Right kidney (tissue), 1 donor: ENCODE measurements around the gene UGT3A1.
"Not testable (repeated sequence)": the region's sequence is repeated elsewhere in the genome, so short reads cannot be mapped to it uniquely, and the experiment has no call there.

Experiments
- DNase-seq: peaks from one replicate; pipeline ENCODE4 v3.0.0-alpha.2; 2016

The UGT3A1 gene

DNA sequence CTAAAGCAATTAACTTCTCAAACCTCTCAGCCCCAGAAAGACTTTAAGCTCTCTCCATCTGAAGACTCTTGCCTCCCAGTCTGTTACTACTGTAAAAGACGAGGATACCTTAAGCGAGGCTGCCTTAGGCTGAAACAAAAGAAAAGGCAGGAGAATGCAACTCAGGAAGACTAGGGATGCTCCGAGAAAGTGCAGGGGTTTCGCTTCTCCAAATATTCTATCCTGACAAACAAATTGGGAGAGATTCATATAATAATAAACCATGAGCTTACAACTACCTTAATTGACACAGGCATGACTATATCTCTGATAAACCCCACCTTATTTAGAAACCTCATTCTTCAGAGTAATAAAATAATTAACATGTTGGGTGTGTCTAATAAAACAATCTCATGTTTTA is 4.9 kb upstream of the UGT3A1 start:
- no peak for DNase-seq

DNA sequence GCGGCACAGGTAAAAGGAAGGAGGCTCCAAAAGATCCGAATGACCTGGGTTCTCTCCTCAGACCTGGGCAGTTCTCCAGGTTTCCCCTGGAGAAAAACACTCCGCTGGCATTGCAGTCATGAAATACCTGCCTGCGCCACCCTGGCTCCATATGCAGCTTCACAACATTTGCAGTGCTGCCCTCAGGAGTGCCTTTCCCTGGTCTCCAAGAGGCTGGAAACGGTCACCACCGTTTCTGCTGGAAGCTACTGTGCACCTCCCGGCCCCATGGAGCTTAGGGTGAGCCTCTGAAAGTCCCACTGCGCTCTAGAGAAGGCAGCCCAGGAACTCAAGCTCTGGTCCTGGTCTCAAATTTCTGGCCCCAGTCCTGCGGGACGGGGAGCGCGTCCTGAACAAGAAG is 670 bp downstream of the UGT3A1 start:
- no peak for DNase-seq

DNA sequence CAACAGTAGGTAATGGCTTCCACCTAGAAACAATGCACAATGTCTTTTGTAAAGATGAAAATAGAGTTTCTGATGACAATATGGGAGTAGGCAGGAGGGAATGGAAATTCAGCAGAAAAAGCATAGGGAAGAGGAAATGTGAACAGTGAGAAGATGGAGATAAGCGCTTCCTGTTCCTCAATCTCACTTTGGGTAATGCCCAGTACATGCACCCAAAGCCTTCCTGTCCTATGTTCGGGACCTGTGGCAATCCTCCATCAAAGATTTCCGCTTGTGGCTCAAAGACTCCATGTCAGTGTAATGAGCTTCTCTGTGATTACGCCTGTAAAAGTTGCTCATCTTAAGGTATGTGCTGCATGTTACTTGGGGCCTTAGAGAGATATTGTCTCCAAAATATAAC is 2.7 kb downstream of the UGT3A1 start:
- no peak for DNase-seq

DNA sequence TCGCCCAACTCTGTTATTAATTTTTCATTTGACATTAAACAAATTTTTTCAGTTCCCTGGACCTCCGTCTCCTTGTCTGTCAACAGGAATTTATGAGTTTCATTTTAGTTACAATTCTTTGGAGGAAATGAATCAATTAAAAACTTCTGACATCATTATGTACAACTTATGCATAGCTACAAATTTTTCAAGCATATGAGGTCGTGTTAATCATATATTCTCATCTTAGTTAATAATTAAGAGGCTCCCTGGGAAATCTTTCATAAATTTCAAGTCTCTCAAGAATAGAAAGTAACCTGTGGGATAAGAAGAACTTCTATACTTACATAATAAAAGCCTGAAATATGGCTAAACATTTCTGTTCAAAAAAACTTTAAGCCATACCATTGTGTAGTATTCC is 3.4 kb downstream of the UGT3A1 start:
- DNase-seq: no peak

DNA sequence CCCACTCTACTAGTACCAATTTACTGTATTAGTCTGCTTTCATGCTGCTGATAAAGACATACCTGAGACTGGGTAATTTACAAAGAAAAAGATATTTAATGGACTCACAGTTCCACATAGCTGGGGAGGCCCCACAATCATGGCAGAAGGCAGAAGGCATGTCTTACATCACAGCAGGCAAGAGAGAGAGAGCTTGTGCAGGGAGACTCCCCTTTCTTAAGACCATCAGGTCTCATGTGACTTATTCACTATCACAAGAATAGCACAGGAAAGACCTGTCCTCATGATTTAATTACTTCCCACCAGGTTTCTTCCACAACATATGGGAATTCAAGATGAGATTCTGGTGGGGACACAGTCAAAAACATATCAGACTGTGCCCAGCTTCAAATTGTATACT is 11.5 kb downstream of the UGT3A1 start:
- DNase-seq: no peak

DNA sequence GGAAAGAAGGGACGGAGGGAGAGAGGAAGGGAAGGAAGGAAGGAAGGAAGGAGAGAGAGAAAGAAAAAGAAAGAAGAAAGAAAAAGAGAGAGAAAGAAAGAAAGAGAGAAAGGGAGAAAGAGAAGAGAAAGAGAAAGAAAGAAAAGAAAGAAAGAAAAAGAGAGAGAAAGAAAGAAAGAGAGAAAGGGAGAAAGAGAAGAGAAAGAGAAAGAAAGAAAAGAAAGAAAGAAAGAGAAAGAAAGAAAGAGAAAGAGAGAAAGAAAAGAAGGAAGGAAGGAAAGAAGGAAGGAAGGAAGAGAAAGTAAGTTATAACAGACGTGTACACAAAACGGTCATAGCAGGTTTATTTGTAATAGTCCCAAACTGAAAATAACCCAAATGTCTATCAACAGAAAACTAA is 14.3 kb downstream of the UGT3A1 start:
- DNase-seq: not testable (repeated sequence)

DNA sequence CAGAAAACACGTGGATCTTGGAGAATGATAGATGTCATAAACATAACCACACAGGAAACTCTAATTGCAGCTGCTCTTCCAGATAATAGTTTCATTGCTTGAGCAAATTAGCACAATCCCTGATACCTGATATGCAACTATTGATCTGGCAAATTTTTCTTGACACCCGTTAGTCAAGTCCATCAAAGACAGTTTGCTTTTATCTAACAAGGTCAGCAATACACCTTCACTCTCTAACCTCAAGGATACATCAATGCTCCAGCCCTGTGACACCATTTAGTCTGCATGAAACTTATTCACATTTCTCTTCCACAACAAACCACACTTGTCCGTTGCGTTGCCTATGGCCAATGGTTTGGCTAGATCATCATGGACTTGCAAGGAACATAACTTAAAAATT is 16.6 kb downstream of the UGT3A1 start:
- no peak for DNase-seq

DNA sequence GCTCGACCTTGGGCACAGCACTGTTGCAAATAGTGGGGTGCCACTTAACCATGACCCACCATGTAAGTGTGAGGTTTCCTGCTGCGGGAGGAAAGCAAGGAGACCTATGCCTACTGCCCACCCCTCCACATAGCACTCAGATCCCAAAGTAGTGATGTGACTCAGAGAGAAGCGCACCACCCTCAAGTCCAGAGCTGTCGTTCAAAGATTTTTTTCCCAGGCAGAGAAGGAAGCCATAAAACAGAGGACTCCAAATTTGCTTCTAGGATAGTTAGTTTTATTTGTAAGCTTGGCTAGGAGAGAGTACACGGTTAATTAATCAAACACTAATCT is 19.3 kb downstream of the UGT3A1 start:
- no peak for DNase-seq

DNA sequence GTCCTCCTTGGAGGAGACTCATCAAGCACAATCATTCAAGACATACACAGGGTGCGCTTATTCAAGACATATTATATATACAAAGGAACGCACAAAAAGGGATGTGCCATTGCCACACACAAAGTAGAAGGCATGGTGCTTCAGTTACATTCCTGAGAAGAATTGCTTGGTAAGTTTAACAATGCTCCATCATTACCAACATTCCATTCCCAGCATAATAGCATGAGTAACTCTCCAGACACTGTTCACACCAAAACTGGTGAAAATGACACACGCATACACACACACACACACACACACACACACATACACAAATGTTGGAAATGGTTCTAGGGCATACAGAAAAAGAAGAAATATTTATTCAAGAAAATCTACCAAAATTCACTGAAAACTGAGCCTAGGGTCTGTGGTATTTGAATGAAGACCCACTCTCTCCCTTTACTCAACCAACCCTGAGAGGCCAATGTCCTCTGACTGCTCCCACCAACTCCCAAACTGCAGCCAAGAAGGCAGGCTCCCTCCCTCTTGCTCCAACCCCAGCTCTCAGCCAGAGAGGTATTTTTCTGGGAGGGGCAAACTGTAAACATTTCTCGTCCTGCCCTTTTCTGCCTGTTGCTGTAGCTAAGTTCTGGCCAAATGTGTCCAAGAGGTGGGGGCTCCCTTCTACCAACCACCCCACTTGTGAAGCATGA is 19.9 kb downstream of the UGT3A1 start:
- DNase-seq: no peak

DNA sequence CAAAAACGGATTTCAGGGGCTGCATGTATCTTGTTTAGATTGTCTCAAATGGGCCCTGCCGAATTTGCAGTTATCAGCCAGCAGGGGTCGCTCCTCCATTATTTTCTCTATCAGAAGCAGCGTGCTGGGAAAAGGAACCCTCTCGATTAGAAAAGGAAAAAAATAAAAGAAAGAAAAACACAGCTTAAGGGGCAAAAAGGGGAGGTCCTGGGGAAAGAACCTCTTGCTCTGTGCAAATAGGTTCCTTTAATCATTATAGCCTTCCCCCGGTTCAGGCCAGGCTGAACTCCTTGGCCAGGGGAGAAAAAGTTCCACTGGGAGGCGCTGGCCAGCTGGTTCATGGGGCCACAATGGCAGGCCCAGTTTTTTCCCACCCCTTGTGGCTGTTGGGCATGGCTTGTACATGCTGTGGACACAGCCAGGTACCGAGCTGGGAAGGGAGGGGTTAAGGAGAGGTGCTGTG is 27.8 kb downstream of the UGT3A1 start:
- no peak for DNase-seq

DNA sequence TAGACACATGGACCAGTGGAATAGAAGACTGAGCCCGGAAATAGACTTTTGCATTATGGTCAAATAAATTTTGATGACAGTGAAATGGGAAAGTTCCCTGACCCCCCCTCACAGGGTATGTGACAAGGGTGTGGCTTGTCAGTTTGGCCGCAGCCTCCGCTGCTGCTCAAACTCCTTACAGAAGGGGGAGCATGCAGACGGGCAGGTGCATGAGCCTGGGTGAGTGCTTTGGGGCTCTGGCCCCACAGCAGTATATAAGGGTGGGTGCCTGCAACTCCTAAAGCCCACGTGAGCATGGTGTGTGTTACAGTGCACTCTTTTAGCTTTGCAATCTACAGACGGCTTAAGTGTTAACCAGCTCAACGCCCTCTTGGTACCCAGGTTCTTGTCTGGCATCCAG is 30.9 kb downstream of the UGT3A1 start:
- DNase-seq: no peak

DNA sequence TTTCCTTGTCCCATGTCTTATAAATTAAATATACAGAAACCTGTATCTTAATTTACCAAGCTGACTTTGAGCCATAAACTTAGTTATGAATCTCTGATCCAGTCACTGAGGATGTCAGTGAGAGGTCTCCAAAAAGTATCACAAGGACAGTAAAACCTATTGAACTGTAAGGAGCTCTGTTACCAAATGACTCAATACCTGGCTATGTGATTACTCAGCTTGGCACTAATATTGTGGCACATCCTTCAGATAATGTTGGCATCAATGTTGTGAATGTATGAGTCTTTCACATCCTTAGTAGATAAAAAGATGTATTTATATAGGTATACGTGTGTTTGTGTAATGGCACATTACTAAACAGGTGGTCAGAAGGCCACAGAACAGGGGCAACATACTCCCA is 34.8 kb downstream of the UGT3A1 start:
- DNase-seq: no peak

DNA sequence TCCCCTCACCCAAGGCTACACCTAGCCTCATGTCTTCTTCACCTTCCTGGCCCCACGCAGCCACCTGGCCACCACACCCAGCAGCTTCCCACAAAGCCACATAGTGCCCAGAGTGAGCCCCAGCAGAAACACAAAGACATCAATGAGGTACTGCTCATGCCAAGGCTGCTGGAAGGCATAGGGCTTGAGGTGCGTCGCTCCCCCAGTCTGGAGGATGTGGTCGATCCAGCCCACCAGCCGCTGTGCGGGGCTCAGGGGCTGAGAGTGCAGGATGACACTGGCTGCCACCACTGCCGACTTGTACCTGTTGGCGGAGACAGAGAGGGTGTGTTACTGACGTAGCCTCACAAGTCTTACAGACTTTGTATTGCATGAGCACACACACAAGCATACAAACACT is 37.0 kb downstream of the UGT3A1 start:
- no peak for DNase-seq

DNA sequence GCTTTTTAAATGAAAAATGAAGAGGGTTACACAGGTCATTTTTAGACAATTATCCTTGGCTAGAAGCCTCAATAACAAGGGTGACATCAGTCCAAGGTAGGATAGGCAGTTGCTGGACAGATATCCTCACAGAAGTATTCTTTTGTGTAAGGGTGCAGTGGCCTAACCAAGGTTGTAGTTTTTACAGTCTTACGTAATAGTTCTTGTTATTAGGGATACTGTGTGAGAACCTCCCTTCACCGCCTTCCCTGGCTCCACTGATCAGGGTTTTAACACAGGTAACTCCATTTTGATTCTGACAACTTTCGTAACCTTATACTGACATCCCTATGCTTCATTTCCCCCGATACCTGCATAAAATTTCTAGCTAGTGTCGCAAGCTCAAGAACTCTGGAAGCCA is 44.1 kb downstream of the UGT3A1 start:
- DNase-seq: no peak

DNA sequence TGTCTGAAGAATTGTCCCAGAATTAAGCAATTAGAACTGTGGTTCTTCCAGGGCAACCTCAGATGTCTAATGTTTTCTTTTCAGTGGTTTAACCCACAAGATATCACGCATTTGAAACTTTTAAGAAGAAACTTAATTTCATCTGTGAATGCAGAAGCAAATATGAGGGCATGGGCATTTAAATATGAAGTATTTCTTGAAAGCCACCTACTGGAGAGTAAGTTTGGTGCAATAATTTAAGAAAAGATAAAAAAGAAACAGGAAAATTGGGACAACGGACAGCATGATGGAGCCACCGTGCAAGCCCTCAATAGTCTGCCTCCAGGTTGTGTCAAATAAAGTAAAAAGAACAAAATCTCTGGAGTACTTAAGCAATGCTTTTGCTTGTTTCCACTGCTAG is 51.6 kb downstream of the UGT3A1 start:
- DNase-seq: no peak

DNA sequence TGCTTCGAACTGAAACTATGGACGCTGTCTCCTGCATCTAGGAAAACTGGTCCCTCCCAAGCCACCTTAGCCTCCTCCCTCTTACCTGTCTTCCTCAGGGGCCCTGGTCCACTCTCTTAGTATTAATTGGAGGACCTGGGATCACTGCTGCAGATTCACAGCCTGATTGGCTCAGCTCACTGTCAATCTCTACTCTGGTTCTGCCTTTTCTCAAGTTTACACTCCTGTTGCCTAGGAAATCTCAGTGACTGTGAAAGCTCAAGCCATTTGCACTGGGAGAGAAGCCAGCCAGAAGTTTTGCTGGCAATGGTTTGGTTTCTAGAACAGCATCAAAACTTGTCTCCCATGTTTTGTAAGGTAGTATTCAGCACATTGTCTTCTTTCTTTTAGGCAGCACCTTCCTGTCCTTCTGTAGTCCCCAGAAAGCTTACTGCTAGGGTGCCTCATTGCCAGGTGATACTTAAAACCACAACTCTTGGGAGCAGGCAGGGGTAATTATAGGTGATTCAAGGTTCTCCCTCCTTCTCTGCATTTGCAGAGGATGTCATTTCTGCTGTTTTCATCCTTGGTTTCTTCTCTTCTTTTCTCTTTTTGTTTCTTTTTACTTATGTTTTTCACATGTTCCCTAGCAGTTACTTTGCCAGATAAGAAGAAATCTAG is 52.5 kb downstream of the UGT3A1 start, which contains the start of gene CAPSL:
Gene CAPSL, minus strand, starts transcription at position 55 of the 660 bp plus-strand sequence. CDS start 17,502 bp downstream, outside the sequence.
- peak; percentile 39 for DNase-seq

DNA sequence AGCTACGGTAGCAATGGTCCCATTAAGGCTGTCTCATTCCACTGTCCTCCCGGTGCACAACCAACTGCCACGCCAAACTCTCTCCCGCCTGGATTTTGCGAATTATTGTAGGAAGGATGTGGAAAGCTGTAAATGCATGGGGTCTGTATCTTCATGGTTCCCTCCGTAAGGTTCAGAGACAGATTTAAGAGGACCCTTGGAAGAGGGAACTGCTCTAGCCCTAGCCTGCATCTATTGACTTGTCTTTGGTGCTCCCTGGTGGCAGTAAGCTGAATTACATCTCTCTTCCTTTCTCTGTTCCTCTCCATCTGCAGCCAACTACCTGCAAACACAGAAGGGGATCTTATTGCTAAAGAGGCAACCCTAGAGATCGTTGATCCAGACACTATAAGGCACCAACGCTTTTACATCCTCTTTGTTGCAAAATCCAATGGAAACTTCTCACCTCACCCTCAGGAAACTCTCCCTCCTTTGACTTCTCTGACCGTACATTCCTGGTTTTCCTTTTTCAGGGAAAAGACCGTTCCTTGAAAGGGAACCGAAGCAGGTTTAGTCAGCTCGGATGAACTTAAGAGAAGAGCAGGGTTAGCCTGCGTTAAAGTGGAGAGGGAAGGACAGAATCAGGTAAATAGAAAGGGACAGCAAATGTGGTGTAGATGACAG is 64.7 kb downstream of the UGT3A1 start:
- peak; percentile 63 for DNase-seq

DNA sequence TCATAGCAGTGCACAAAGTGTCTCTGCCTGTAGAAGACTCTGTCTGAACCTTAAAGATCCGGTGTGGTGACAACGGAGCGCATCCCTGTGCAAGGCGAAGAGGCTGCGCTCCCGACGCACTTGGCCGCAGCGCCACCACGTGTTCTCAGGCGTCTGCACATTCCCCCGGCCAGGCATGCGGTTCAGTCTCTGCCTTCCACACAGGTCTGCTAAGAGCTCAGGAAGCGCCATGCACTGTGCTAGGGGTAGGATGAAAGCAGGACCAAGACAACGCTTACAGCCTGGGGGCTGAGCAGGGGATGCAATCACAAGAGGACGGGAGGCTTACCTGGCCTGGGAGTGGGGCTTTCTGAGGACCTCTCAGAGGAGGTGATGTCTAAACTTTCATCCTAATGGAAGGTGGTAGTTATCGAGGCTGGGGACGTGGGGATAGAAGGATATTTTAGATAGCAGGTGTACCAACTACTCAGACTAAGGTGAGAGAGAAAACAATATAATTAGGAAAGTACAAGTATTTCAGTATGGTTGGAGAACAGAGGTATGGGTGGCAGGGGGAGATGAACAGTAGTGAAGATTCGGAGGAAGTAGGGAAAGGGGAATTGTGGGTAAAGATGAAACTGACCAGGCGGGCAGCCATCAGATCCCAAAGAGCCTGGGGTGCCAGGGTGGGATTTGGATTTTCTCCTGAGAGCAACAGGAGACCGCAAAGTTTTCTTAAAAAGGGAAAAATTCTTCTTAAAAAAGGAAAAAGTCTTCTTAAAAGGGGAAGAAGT is 66.1 kb downstream of the UGT3A1 start:
- peak; percentile 64 for DNase-seq

DNA sequence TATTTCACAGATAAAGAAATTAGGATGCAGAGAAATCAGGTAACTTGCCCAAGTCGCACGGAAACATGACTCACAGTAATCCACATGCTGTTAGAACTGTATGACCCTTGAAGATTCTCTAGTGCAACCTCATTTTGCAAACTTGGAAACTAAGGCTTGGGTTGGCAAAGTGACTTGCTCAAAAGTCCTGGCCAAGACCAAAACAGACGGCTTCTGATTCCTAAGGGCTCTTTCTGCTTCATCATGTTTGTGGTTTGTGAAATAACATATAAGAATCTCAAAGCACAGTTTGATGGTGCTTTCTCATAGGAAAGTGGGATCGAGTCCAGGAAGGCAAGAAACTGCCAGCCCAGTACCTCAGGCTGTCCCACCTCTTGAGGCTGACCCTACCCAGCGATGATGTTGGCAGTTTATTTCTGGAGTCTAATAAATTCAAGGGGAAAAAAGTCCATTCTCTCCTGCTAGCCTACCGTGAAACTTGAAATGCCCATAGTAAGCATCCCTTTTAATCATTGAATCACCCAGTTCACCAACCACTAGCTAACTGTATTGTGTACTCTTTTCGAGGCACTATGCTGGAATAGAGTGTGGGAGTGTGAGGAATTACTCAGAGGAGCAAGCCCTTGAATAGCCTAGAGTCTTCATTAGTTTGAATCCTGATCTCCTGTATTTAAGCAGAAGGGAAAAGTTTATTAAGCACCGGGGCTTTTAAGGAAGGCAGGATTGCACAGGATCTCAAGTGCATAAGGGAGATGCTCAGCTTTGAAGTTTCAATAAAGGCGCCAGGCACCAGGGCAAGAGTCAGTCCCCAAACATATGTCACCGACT is 66.9 kb downstream of the UGT3A1 start:
- no peak for DNase-seq

DNA sequence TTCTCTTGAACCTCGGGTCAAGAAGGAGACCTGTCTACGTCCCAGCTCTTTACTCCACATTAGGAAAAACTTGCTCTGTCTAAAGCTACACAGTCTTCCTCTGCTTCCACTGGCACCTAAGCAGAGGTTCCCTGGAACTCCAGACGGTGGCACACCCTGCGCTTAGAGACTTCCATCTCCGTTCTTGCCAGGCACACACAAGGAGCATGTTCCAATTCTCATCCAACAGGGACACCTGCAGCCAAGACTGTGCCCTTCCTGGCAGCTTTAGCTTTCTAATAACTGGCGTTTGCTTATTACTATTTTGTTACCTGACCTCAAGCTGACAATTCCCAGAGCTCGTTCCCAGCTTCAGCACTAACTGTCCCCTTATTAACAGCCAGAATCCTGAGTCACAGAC is 68.7 kb downstream of the UGT3A1 start:
- no peak for DNase-seq

DNA sequence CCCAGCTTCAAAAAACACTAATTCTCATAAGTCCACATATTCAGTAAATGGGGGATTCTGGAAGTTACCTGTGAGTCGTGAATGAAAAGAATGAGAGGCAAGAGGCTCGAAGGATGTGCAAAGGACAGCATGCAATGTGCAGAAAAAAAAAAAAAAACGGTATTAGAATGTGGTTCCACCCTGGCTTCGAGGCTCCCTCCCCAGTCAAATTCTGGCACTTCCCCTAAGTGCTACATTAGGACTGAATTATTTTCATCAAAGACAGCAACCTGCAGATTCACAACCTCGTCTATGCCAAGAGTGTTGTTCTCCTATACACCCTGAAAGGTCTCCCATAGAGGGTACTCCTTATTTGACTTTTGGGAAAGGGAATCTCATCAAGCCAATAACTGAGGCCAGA is 69.3 kb downstream of the UGT3A1 start:
- no peak for DNase-seq

DNA sequence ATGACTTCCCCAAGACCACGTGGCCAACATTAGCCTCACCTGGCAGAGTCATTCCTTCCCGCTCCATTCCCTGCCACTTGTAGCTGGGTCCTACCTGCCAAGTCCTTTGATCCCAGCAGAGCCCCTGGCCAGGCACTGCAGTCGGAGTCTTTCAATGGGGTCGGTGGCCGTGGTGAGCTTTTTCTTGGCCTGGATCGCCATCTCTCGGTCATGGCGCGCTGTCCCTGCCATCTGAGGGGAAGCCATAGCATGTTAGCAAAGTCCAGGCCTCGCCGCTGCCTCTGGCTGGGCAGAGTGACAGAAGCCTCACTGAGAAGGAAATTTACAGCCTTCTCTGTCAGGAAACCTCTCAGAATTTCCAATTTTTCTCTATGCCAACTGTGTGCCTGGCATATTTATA is 70.3 kb downstream of the UGT3A1 start:
- DNase-seq: no peak
